Measurements from ENCODE around the gene CCDC174.
"Not testable (repeated sequence)": the region's sequence is repeated elsewhere in the genome, so short reads cannot be mapped to it uniquely, and the experiment has no call there.

CCDC174 gene

GRCh38 chr3:14627815-14628214, 23.7 kb upstream of the CCDC174 start:
- DNase-seq = no peak

- DNase-seq = no peak
Measured at GRCh38 chr3:14628406-14628805, 23.2 kb upstream of the CCDC174 start.

GRCh38 chr3:14630404-14631100, 21.0 kb upstream of the CCDC174 start:
- DNase-seq = no peak

GRCh38 chr3:14631101-14631497, 20.5 kb upstream of the CCDC174 start:
- no peak for DNase-seq

- no peak for DNase-seq
Measured at GRCh38 chr3:14631687-14632441, 19.7 kb upstream of the CCDC174 start.

- no peak for DNase-seq
Measured at GRCh38 chr3:14632442-14632930, 19.1 kb upstream of the CCDC174 start.

- DNase-seq = no peak
Measured at GRCh38 chr3:14633417-14633816, 18.1 kb upstream of the CCDC174 start.

GRCh38 chr3:14633819-14634424, 17.6 kb upstream of the CCDC174 start:
- no peak for DNase-seq

- DNase-seq = no peak
Measured at GRCh38 chr3:14634763-14635400, 16.7 kb upstream of the CCDC174 start.

GRCh38 chr3:14636496-14637087, 15.0 kb upstream of the CCDC174 start:
- no peak for DNase-seq

GRCh38 chr3:14640157-14640562, 11.4 kb upstream of the CCDC174 start:
- DNase-seq = no peak

- no peak for DNase-seq
Measured at GRCh38 chr3:14640734-14641133, 10.8 kb upstream of the CCDC174 start.

GRCh38 chr3:14641346-14641745, 10.2 kb upstream of the CCDC174 start:
- no peak for DNase-seq

- no peak for DNase-seq
Measured at GRCh38 chr3:14645453-14645852, 6.1 kb upstream of the CCDC174 start.

- DNase-seq = no peak
Measured at GRCh38 chr3:14646131-14646573, 5.4 kb upstream of the CCDC174 start.

- DNase-seq = no peak
Measured at GRCh38 chr3:14646589-14647413, 4.8 kb upstream of the CCDC174 start.

- no peak for DNase-seq
Measured at GRCh38 chr3:14647976-14648955, 3.3 kb upstream of the CCDC174 start.

GRCh38 chr3:14649466-14649865, 2.1 kb upstream of the CCDC174 start:
- no peak for DNase-seq

GRCh38 chr3:14650193-14650592, 1.4 kb upstream of the CCDC174 start:
- DNase-seq = no peak

- DNase-seq = not testable (repeated sequence)
Measured at GRCh38 chr3:14652360-14652907, 872 bp downstream of the CCDC174 start.

All from NCI-H1092 (cell line).